Stimulated activated naive CD8-positive, alpha-beta T cell treated with anti-CD3 and anti-CD28 coated beads, Interleukin-15, amount 100 ng/mL, for 72 hours (primary cell): ENCODE results near the gene MAGEA2B.
A peak's percentile ranks its signal among the peaks of the same experiment; 100 is the strongest.
"Not testable (repeated sequence)": the region's sequence is repeated elsewhere in the genome, so short reads cannot be mapped to it uniquely, and the experiment has no call there.

Experiments
- ATAC-seq: fragments of 150-1000 bp; cut with Tn5 transposase; 2 replicates; pipeline ENCODE4 v1.10.0; 2021; ENCODE audit warnings: mild to moderate bottlenecking, moderate library complexity
- DNase-seq, 2 donors: peaks; one replicate each; pipeline ENCODE4 v3.0.0; 2021 to 2022
- H3K27ac Mint-ChIP-seq, 2 donors: one replicate each; pipeline ENCODE4 v1.8.0; 2022; ENCODE audit warnings: mild to moderate bottlenecking in 2 of 2, mixed read lengths in 2 of 2, moderate library complexity in 2 of 2
- H3K27me3 Mint-ChIP-seq: one replicate; pipeline ENCODE4 v1.8.0; 2022; ENCODE audit warnings: mixed read lengths
- H3K4me1 Mint-ChIP-seq: one replicate; pipeline ENCODE4 v1.8.0; 2022; ENCODE audit warnings: mild to moderate bottlenecking, mixed read lengths
- H3K4me3 Mint-ChIP-seq, 2 donors: one replicate each; pipeline ENCODE4 v1.8.0; 2022; ENCODE audit warnings: mild to moderate bottlenecking in 2 of 2, mixed read lengths in 2 of 2, moderate library complexity in 1 of 2
- H3K9me3 Mint-ChIP-seq, 2 donors: one replicate each; pipeline ENCODE4 v1.8.0; 2022; ENCODE audit warnings: mixed read lengths in 2 of 2

The MAGEA2B gene

GRCh38 chrX:152713815-152714787, at the start of gene MAGEA2B:
Gene MAGEA2B (plus strand): TSS chrX:152714628. CDS start chrX:152717107, 2,479 bp downstream.
- not testable (repeated sequence) for H3K27me3 Mint-ChIP-seq, DNase-seq, H3K9me3 Mint-ChIP-seq, H3K27ac Mint-ChIP-seq, H3K4me1 Mint-ChIP-seq, ATAC-seq, H3K4me3 Mint-ChIP-seq

- DNase-seq (no peak), ATAC-seq (no peak)
- Mint-ChIP-seq H3K4me1 (no peaks in the 10 kb centered on the region), H3K27me3 (peaks cover 6% of the 10 kb centered on the region), H3K27ac (no peak overlapping the region), H3K9me3 (no peaks in the 10 kb centered on the region), H3K4me3 (no peak overlapping the region)
These were observed 40.3 kb upstream of the MAGEA2B start for GRCh38 chrX:152674135-152674534.

GRCh38 chrX:152674652-152675051, 39.8 kb upstream of the MAGEA2B start:
- DNase-seq, H3K27me3 Mint-ChIP-seq, H3K27ac Mint-ChIP-seq, ATAC-seq, H3K4me1 Mint-ChIP-seq, H3K9me3 Mint-ChIP-seq, H3K4me3 Mint-ChIP-seq: not testable (repeated sequence)

GRCh38 chrX:152681012-152681411, 33.4 kb upstream of the MAGEA2B start:
- ATAC-seq, result peak; percentile 64
- not testable (repeated sequence) for H3K27me3 Mint-ChIP-seq, H3K9me3 Mint-ChIP-seq

GRCh38 chrX:152697952-152698931, 16.2 kb upstream of the MAGEA2B start, which contains the start of gene MAGEA3:
Gene MAGEA3 (plus strand): TSS chrX:152698794. CDS start chrX:152700833, 2,039 bp downstream.
- not testable (repeated sequence) for H3K27ac Mint-ChIP-seq, H3K27me3 Mint-ChIP-seq, H3K4me1 Mint-ChIP-seq, ATAC-seq, H3K9me3 Mint-ChIP-seq, H3K4me3 Mint-ChIP-seq, DNase-seq

More at GRCh38 chrX:152681012-152681411, 33.4 kb upstream of the MAGEA2B start:
- DNase-seq, H3K4me1 Mint-ChIP-seq, H3K4me3 Mint-ChIP-seq, H3K27ac Mint-ChIP-seq: not testable (repeated sequence)

- H3K4me1 Mint-ChIP-seq, DNase-seq, H3K4me3 Mint-ChIP-seq, ATAC-seq, H3K9me3 Mint-ChIP-seq, H3K27ac Mint-ChIP-seq, H3K27me3 Mint-ChIP-seq: not testable (repeated sequence)
These were observed 14.0 kb upstream of the MAGEA2B start for GRCh38 chrX:152700390-152700789.

- H3K27me3 Mint-ChIP-seq, H3K9me3 Mint-ChIP-seq, DNase-seq, H3K4me3 Mint-ChIP-seq, H3K4me1 Mint-ChIP-seq, ATAC-seq, H3K27ac Mint-ChIP-seq: not testable (repeated sequence)
These were observed 7.9 kb upstream of the MAGEA2B start for GRCh38 chrX:152706500-152706899.

GRCh38 chrX:152709173-152709572, 5.3 kb upstream of the MAGEA2B start, which contains the start of gene CSAG2:
Gene CSAG2 (minus strand): TSS chrX:152709273. CDS start chrX:152709112, 161 bp downstream.
- ATAC-seq, H3K27me3 Mint-ChIP-seq, H3K9me3 Mint-ChIP-seq, H3K4me3 Mint-ChIP-seq, H3K27ac Mint-ChIP-seq, H3K4me1 Mint-ChIP-seq, DNase-seq: not testable (repeated sequence)

- not testable (repeated sequence) for DNase-seq, ATAC-seq, H3K27me3 Mint-ChIP-seq, H3K4me3 Mint-ChIP-seq, H3K27ac Mint-ChIP-seq, H3K9me3 Mint-ChIP-seq, H3K4me1 Mint-ChIP-seq
These were observed 1.2 kb upstream of the MAGEA2B start for GRCh38 chrX:152713195-152713594.

- H3K27ac Mint-ChIP-seq, result no peak overlapping the region
- no peak for ATAC-seq
These were observed 11.0 kb downstream of the MAGEA2B start for GRCh38 chrX:152725409-152725808.

GRCh38 chrX:152733261-152733975, 19.0 kb downstream of the MAGEA2B start, which contains the start of the genes CSAG1 and MAGEA12:
Gene CSAG1 (minus strand): TSS chrX:152733721. CDS start chrX:152732460, 1,261 bp downstream.
Gene MAGEA12 (plus strand): TSS chrX:152733757. CDS start chrX:152736162, 2,405 bp downstream.
- Mint-ChIP-seq H3K27me3 (no peaks in the 10 kb centered on the region), H3K9me3 (no peaks in the 10 kb centered on the region), H3K4me1 (no peaks in the 10 kb centered on the region), H3K4me3 (no peak within 1 kb of the TSS), H3K27ac (no peak within 1 kb of the TSS)
- ATAC-seq, result no peak
- no peak for DNase-seq

More at GRCh38 chrX:152725409-152725808, 11.0 kb downstream of the MAGEA2B start:
- H3K4me1 Mint-ChIP-seq, result no peaks in the 10 kb centered on the region
- no peaks in the 10 kb centered on the region for H3K9me3 Mint-ChIP-seq
- no peaks in the 10 kb centered on the region for H3K27me3 Mint-ChIP-seq
- H3K4me3 Mint-ChIP-seq, result no peak overlapping the region
- no peak for DNase-seq

GRCh38 chrX:152734143-152734858, 19.9 kb downstream of the MAGEA2B start:
- not testable (repeated sequence) for H3K27me3 Mint-ChIP-seq, DNase-seq, H3K9me3 Mint-ChIP-seq, H3K4me3 Mint-ChIP-seq, ATAC-seq, H3K4me1 Mint-ChIP-seq
- peak overlapping the region; percentile 57 to 63 for H3K27ac Mint-ChIP-seq

- Mint-ChIP-seq H3K27ac (no peak overlapping the region), H3K9me3 (no peaks in the 10 kb centered on the region), H3K4me1 (no peaks in the 10 kb centered on the region), H3K4me3 (no peak overlapping the region), H3K27me3 (no peaks in the 10 kb centered on the region)
- ATAC-seq, result no peak
- no peak for DNase-seq
These were observed 20.7 kb downstream of the MAGEA2B start for GRCh38 chrX:152735101-152735500.

GRCh38 chrX:152735860-152736511, 21.6 kb downstream of the MAGEA2B start:
- Mint-ChIP-seq H3K9me3 (no peaks in the 10 kb centered on the region), H3K4me3 (no peak overlapping the region), H3K27me3 (no peaks in the 10 kb centered on the region), H3K4me1 (no peaks in the 10 kb centered on the region), H3K27ac (no peak overlapping the region)
- DNase-seq, result no peak
- no peak for ATAC-seq
